Endothelial cell of umbilical vein (primary cell): Measurements from ENCODE around the gene CUEDC1. TPM values are rescaled to one million over a fixed set of nuclear protein-coding genes. Genes with fewer than 3 reads are reported as not detected.

Source experiments
- BruUV-seq: library from RNA; stranded (reverse); fragments of 400-500 nt; replicated peaks from 2 replicates; lab custom pipeline; 2021; lab: Mats Ljungman, UMichigan
- CTCF ChIA-PET: fragments of 300-600, 350-600 bp; sonication (Branson Sonifier 250); formaldehyde crosslinking; loops from one replicate; lab custom pipeline; 2021; ENCODE audit warnings: antibody characterized with exemption, inconsistent platforms; lab: Charles Lee
- POLR2A ChIA-PET: fragments of 300-600, 350-600 bp; sonication (Branson Sonifier 250); formaldehyde crosslinking; loops from one replicate; lab custom pipeline; 2021; ENCODE audit warnings: antibody characterized with exemption, inconsistent platforms; lab: Charles Lee
- DNase-seq: peaks from one replicate; pipeline ENCODE4 v3.0.0-alpha.2; 2011; ENCODE audit warnings: low read depth, low spot score
- FAIRE-seq: peaks from 2 replicates; lab custom pipeline; 2011; peaks lifted over from hg19 to GRCh38; lab: Jason Lieb, UNC
- H2AFZ ChIP-seq: 2 replicates; pipeline ENCODE4 v1.6.0; 2012; ENCODE audit warnings: low read depth, low read length, control low read depth, inconsistent platforms
- H3K27ac ChIP-seq: 2 replicates; pipeline ENCODE4 v1.5.1; 2011; ENCODE audit warnings: low read depth, mild to moderate bottlenecking, control low read depth, low read length, moderate library complexity; ENCODE audit not compliant: insufficient read depth
- H3K27me3 ChIP-seq, 2 experiments: 2 replicates each; pipeline versions ENCODE4 v1.6.0 to v1.6.1; 2011; ENCODE audit warnings: low read length in 2 of 2, mixed read lengths in 1 of 2; ENCODE audit not compliant: control insufficient read depth in 2 of 2, insufficient read depth in 2 of 2
- H3K36me3 ChIP-seq, 2 experiments: 2 replicates in 1 of 2; 3 replicates in 1 of 2; pipeline ENCODE4 v1.5.1; 2011; ENCODE audit warnings: low read length in 2 of 2, mild to moderate bottlenecking in 1 of 2, moderate library complexity in 1 of 2; ENCODE audit not compliant: control insufficient read depth in 2 of 2, insufficient read depth in 2 of 2; ENCODE audit errors: extremely low read depth in 1 of 2
- H3K4me1 ChIP-seq: 3 replicates; pipeline ENCODE4 v1.5.1; 2011; ENCODE audit warnings: mild to moderate bottlenecking, low read length; ENCODE audit not compliant: control insufficient read depth, insufficient read depth; ENCODE audit errors: extremely low read depth
- H3K4me2 ChIP-seq: 2 replicates; pipeline ENCODE4 v1.6.1; 2011; ENCODE audit warnings: low read length, control low read depth, mixed read lengths; ENCODE audit not compliant: insufficient read depth
- H3K4me3 ChIP-seq, 3 experiments: fragments of 200-600 bp in 1 of 3; sonication (generic), shearing (Covaris generic) in 1 of 3; replicated peaks in 1 of 3; 2 replicates each; pipeline ENCODE4 v1.5.1; 2011 to 2016; ENCODE audit warnings: control low read depth in 3 of 3, low read length in 3 of 3, mild to moderate bottlenecking in 2 of 3, inconsistent platforms in 1 of 3, low read depth in 1 of 3, moderate library complexity in 1 of 3; ENCODE audit not compliant: insufficient read depth in 1 of 3
- H3K79me2 ChIP-seq: 2 replicates; pipeline ENCODE4 v1.6.0; 2012; ENCODE audit warnings: low read length, inconsistent platforms; ENCODE audit not compliant: control insufficient read depth, insufficient read depth
- H3K9ac ChIP-seq: replicated peaks from 2 replicates; pipeline ENCODE3; 2011; ENCODE audit warnings: low read length, control low read depth; ENCODE audit not compliant: insufficient read depth; ENCODE audit errors: extremely low read depth
- H3K9me1 ChIP-seq: replicated peaks from 3 replicates; pipeline ENCODE4 v1.6.0; 2011; ENCODE audit warnings: mild to moderate bottlenecking, low read length; ENCODE audit not compliant: control insufficient read depth, insufficient read depth; ENCODE audit errors: extremely low read depth
- H3K9me3 ChIP-seq: replicated peaks from 2 replicates; pipeline ENCODE4 v1.5.1; 2012; ENCODE audit warnings: low read length, inconsistent platforms; ENCODE audit not compliant: control insufficient read depth, insufficient read depth
- H4K20me1 ChIP-seq: replicated peaks from 2 replicates; pipeline ENCODE3; 2011; ENCODE audit warnings: mild to moderate bottlenecking, low read length; ENCODE audit not compliant: control insufficient read depth, insufficient read depth; ENCODE audit errors: extremely low read depth
- EZH2 ChIP-seq: IDR thresholded peaks from 2 replicates; pipeline ENCODE4 v1.6.1; 2012; ENCODE audit warnings: borderline replicate concordance, low read depth, mild to moderate bottlenecking, moderate library complexity, low read length, inconsistent platforms; ENCODE audit not compliant: severe bottlenecking
- FOS ChIP-seq: IDR thresholded peaks from 2 replicates; pipeline ENCODE4 v1.6.1; 2011; ENCODE audit warnings: mild to moderate bottlenecking, low read length, moderate library complexity, borderline replicate concordance; ENCODE audit not compliant: insufficient read depth
- GATA2 ChIP-seq: IDR thresholded peaks from 2 replicates; pipeline ENCODE4 v1.7.0; 2011; ENCODE audit warnings: low read depth, mild to moderate bottlenecking, moderate library complexity, mixed read lengths, low read length; ENCODE audit not compliant: insufficient read length, insufficient read depth
- JUN ChIP-seq: IDR thresholded peaks from 2 replicates; pipeline ENCODE4 v1.6.1; 2011; ENCODE audit warnings: borderline replicate concordance, low read depth; ENCODE audit not compliant: insufficient read length, insufficient read depth
- MYC ChIP-seq: IDR thresholded peaks from one replicate; pipeline ENCODE4 v1.6.1; 2011; ENCODE audit warnings: mild to moderate bottlenecking, low read depth, low read length
- POLR2A ChIP-seq: IDR thresholded peaks from 2 replicates; pipeline ENCODE4 v1.6.1; 2012; ENCODE audit warnings: low read depth, mild to moderate bottlenecking, control low read depth, low read length
- POLR2AphosphoS5 ChIP-seq: IDR thresholded peaks from 2 replicates; pipeline ENCODE4 v1.6.1; 2012; ENCODE audit warnings: low read depth, mild to moderate bottlenecking, control low read depth, low read length, moderate library complexity; ENCODE audit not compliant: insufficient read depth
- dilution Hi-C: fragments of 300-500 bp; cut with MboI; formaldehyde crosslinking; loops from one replicate; pipeline ENCODE4 v1.15.0; 2019; ENCODE audit warnings: low sequenced_read_pairs; ENCODE audit not compliant: extremely low pct_ligation_motif_present
- intact Hi-C: fragments of 100-400 bp; cut with micrococcal nuclease; formaldehyde crosslinking; loops from one replicate; pipeline ENCODE4 v1.10.0; 2022
- polyA plus RNA-seq, 4 experiments: library from polyadenylated mRNA; depleted of rRNA in 3 of 4; stranded (reverse) in 3 of 4; unstranded in 1 of 4; fragments of >200 nt; gene quantifications; 2 replicates each; pipeline versions ENCODE4 v1.2.1 to v1.2.3, GENCODE V29; 2011 to 2012; ENCODE audit warnings: missing spikeins in 1 of 4
- total RNA-seq: library from RNA; stranded (reverse); gene quantifications from 2 replicates; pipeline ENCODE4 v1.2.3, GENCODE V29; 2021
- TF ChIP-seq, protein P1 (sequence below), 2 donors: IDR thresholded peaks; 1 replicate in 1 of 2; 2 replicates in 1 of 2; pipeline ENCODE4 v1.5.1; 2011; ENCODE audit warnings: low read length in 2 of 2, mild to moderate bottlenecking in 2 of 2, moderate library complexity in 2 of 2, control low read depth in 1 of 2, inconsistent platforms in 1 of 2, low read depth in 1 of 2; ENCODE audit not compliant: insufficient read depth in 1 of 2; ENCODE audit errors: extremely low read depth in 1 of 2
- TF ChIP-seq, protein P2 (sequence below): IDR thresholded peaks from 2 replicates; pipeline ENCODE4 v1.6.1; 2011; ENCODE audit not compliant: insufficient read depth, insufficient read length

Gene CUEDC1
- total and polyA plus RNA-seq, 2 donors (not counting 3 experiments of a cell fraction or from before 2014, with no cell fraction given), result 15.8 to 27.7 TPM

DNA sequence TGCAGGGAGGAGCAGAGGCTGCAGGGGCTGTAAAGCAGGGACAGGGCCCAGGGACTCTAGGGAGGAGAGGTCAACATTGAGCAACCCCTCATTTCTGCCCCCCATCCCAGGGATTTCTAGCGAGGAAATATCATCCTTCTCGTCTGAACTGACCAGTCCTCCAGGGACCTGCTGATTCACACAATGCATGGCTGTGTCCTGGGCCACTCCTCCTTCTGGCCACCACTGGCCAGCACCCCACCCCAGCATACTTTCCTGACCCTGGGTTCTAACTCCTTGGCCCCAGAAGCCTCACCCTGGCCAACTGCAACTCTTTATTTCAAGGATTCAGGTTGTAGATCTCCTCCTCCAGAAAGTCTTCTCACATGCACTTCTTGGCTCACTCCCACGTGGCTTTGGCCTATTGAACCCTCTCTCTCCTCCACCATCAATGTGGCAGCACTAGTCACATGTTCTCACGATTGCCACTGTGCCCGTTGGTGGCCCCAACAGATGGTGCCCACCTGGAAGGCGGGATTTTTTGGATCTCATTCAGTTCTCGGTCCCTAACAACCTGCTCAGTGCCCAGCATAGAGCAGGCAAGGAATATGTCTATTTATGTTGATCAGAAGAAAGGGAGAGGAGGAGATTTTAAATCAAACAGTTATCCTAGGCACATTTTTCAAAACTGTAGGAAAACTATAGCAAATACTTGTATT, 41.5 kb downstream of the CUEDC1 start:
- Histone ChIP-seq H3K9me1 (no peaks in the 10 kb centered on the region), H3K27me3 (no peaks in the 10 kb centered on the region), H3K27ac (no peak overlapping the region), H2AFZ (no peak overlapping the region), H3K9ac (no peak overlapping the region), H3K4me2 (no peak overlapping the region), H3K4me1 (peaks cover 18% of the 10 kb centered on the region), H3K79me2 (no peaks in the 10 kb centered on the region), H3K9me3 (no peaks in the 10 kb centered on the region), H3K36me3 (no peaks in the 10 kb centered on the region), H4K20me1 (no peaks in the 10 kb centered on the region), H3K4me3 (no peak overlapping the region)
- FAIRE-seq, result no peak
- BruUV-seq, result no TSS peak
- ChIA-PET POLR2A (no interaction called here), CTCF (interaction anchor here (0.9 kb wide), 1 partner anchor 10 kb away, joined by 4 read pairs; no protein-coding TSS in a partner anchor)
- no peak for TF ChIP-seq GATA2
- TF ChIP-seq, protein P1, sequence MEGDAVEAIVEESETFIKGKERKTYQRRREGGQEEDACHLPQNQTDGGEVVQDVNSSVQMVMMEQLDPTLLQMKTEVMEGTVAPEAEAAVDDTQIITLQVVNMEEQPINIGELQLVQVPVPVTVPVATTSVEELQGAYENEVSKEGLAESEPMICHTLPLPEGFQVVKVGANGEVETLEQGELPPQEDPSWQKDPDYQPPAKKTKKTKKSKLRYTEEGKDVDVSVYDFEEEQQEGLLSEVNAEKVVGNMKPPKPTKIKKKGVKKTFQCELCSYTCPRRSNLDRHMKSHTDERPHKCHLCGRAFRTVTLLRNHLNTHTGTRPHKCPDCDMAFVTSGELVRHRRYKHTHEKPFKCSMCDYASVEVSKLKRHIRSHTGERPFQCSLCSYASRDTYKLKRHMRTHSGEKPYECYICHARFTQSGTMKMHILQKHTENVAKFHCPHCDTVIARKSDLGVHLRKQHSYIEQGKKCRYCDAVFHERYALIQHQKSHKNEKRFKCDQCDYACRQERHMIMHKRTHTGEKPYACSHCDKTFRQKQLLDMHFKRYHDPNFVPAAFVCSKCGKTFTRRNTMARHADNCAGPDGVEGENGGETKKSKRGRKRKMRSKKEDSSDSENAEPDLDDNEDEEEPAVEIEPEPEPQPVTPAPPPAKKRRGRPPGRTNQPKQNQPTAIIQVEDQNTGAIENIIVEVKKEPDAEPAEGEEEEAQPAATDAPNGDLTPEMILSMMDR (IDR thresholded peaks at IDR 0.05; ENCODE audit: extremely low read depth in 1 of 2, insufficient read depth in 1 of 2, low read depth in 1 of 2, low read length in 2 of 2), result no peak
- no peak for TF ChIP-seq FOS
- no peak for TF ChIP-seq EZH2
- no peak for TF ChIP-seq JUN
- TF ChIP-seq, protein P2, sequence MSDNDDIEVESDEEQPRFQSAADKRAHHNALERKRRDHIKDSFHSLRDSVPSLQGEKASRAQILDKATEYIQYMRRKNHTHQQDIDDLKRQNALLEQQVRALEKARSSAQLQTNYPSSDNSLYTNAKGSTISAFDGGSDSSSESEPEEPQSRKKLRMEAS, result no peak
- no peak for TF ChIP-seq POLR2AphosphoS5
- TF ChIP-seq MYC, result no peak
- no peak for TF ChIP-seq POLR2A
- dilution Hi-C loops, result no loop called here
- intact Hi-C loops, result loop anchor here (2.0 kb wide), 1 partner anchor 21 kb away; no protein-coding TSS in a partner anchor
- no peak for DNase-seq
